NCI-H2107 treated with DMSO at 0.1 percent for 48 hours (cell line): ENCODE data around the gene DCAF17.
"Not testable (repeated sequence)": the region's sequence is repeated elsewhere in the genome, so short reads cannot be mapped to it uniquely, and the experiment has no call there.

Experiments
- DNase-seq: peaks from one replicate; lab custom pipeline; 2025; ENCODE audit not compliant: unreplicated experiment; lab: John Stamatoyannopoulos, UW

DCAF17 gene

DNA sequence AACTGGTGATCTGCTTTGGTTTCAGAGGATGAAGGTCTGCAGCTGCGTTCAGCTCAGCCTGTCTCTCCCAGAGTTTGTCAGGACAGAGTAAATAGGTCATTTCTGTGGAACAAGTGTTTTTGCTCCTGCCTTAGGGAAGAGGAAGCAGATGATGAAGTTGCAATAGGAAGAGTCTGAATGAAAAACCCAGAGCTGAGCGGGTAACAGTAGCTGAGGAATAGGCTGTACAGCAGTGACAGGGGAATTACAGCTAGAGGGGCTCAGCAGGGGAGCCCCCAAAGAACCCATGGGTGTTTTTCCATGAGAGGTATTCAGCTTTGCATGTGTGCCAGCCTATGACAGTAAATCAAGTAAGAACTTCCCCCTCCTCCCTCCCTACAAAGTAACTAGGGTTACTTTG, 78.0 kb downstream of the DCAF17 start:
- no peak for DNase-seq

- DNase-seq, result no peak
Measured at GRCh38 chr2:171512683-171513195, 78.7 kb downstream of the DCAF17 start.

GRCh38 chr2:171513719-171514160, 79.7 kb downstream of the DCAF17 start:
- no peak for DNase-seq

DNA sequence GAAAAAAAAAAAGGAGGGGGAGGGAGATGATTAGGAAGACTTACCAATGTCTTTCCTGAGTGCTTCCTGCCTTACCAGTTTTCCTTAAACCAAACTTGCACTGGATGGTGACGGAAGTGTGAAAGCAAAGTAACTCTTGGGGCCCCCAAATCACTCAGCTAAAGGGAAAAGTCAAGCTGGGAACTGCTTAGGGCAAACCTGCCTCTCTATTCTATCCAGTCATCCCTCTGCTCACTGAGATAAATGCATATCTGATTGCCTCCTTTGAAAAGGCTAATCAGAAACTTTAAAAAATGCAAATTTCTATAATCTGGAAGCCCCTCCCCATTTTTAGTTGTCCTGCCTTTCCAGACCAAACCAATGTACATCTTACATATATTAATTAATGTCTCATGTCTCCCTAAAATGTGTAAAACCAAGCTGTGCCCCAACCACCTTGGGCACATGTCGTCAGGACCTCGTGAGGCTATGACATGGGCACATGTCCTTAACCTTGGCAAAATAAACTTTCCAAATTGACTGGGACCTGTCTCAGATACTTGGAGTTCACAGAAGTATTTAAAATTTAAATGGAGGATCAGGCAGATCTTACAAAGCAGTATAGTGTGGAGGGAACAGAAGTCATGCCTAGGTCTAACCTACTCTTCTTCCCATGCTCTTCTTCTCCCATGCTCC, 81.0 kb downstream of the DCAF17 start:
- DNase-seq, result no peak

GRCh38 chr2:171515672-171516298, 81.8 kb downstream of the DCAF17 start:
- no peak for DNase-seq

- DNase-seq, result no peak
Measured at GRCh38 chr2:171516793-171517192, 82.8 kb downstream of the DCAF17 start.

DNA sequence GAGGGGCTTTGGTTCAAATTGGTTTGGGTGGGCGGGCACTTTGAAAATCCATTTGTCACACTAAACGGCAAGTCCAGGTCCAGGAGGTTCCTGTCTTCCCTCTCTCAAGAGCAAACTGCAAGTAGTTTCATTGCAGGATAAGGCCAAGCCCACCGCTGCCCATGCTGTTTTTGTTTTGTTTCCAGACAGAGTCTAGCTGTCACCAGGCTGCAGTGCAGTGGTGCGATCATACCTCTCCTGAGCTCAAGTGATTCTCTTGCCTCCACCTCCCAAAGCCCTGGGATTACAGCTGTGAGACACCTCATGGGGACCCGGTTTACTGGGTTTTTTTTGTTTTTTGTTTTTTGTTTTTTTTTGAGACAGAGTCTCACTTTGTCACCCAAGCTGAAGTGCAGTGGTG, 86.4 kb downstream of the DCAF17 start:
- DNase-seq, result no peak

DNA sequence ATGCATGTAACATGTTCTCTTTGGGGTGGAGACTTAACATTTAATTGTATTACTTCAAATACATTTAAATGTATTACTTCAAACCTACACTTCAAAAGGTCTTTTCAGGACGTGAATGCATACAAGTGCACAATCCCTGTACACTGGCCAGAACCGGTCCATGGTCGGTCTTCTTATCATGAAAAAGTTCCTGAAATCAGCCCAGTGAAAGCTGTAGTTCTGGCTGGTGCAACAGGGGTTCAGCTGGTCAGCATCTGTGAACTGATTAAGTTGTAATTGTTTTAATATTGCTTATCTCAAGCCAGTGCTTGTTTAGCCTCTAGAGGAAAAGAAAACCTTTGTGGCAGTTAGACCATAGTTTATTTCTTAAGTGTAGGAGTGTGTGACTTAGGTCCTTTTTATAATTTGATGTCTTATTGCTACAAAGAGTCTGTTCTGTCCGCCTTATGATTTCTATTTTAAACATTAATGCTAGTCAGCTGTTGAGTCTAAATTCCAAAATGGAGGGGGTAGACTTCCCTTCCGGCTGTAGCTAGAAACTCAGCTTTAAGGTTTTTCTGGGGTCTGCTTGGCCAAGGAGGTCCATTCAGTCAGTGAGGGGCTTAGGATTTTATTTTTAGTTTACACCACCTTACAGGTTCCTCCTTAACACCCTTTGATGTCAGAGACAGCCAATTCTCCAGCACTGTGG, 87.5 kb downstream of the DCAF17 start:
- no peak for DNase-seq

GRCh38 chr2:171522052-171522787, 88.2 kb downstream of the DCAF17 start, which contains the start of gene CYBRD1:
Gene CYBRD1, plus strand, starts transcription at chr2:171522474. Its CDS starts 72 bp downstream, at chr2:171522546.
- DNase-seq, result no peak

- no peak for DNase-seq
Measured at GRCh38 chr2:171522788-171523087, 88.7 kb downstream of the DCAF17 start.

GRCh38 chr2:171523088-171524017, 89.3 kb downstream of the DCAF17 start:
- no peak for DNase-seq

GRCh38 chr2:171524018-171524401, 90.0 kb downstream of the DCAF17 start:
- no peak for DNase-seq

GRCh38 chr2:171529914-171530313, 95.9 kb downstream of the DCAF17 start:
- no peak for DNase-seq

DNA sequence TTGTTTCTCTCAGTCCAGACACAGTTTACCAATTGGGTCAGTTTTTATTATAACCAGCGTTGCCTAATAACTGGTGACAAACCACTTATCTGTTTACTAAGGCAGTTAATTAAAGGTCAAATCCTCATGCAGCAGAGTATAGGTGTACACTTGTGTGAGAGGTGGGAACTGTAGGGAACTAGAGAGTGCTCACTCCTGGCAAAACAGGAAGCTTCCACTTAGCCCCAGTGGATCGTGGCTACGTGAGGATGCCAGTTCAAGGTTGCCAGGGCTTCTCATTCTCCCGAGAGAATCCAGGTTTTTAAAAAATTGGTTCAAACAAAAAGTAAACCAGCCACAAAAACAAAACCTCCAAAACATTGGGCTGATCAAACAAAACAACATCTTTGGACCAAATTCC, 96.4 kb downstream of the DCAF17 start:
- no peak for DNase-seq

DNA sequence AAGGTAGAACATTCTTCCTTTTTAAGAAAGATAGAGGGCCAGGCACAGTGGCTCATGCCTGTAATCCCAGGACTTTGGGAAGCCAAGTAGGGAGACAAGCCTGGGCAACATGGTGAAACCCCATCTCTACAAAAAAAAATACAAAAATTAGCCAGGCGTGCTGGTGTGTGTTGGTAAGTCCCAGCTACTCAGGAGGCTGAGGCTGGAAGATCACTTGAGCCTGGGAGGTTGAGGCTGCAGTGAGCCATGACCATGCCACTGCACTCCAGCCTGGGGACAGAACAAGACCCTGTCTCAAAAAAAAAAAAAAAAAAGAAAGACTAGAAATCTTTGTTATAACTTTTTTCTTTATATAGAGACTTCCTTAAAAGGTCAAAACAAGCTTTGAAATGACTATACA, 96.8 kb downstream of the DCAF17 start:
- DNase-seq, result not testable (repeated sequence)

DNA sequence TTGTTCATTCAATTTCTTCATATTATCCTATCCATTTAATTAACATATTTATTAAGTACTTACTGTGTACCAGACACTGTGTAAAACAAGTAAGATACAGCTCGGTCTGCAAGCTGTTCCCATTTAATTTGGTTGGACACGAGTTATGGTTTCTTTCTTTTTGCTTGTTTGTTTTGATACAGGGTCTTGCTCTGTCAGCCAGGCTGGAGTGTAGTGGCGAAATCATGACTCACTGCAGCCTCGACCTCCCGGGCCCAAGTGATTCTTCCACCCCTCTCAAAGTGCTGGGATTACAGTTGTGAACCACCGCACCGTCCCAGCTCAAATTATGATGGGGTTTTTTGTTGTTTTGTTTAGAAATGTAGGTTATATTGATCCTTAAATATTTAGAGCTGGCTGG, 97.3 kb downstream of the DCAF17 start:
- no peak for DNase-seq

DNA sequence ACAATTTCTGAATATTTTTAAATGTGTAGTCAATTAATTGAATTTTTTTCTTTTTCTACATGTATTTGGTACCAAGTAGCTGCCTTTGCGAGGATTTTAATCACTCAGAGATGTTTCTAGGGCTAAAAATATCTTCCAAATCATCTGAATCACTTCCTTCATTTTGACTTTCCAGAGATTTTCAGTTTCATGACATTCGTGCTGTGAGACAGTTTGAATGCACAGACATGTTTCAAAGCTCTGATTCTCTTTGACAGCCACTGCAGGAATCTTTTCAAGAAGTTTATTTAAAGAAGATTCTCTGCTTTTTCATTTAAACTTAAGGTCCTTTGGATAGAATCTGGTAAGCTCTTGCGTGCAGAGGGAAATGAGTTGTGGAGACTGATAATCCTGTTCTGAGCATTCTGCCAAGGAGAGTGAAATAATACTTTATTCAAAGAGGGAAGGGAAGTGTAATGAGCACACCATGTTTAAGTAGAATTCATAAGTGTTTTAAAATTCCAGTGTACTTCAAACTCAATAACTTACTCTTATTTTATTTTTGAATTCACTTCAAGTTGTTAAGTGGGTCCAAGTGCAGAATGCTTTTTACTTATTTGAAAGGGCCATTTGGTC, 97.9 kb downstream of the DCAF17 start:
- DNase-seq, result no peak

DNA sequence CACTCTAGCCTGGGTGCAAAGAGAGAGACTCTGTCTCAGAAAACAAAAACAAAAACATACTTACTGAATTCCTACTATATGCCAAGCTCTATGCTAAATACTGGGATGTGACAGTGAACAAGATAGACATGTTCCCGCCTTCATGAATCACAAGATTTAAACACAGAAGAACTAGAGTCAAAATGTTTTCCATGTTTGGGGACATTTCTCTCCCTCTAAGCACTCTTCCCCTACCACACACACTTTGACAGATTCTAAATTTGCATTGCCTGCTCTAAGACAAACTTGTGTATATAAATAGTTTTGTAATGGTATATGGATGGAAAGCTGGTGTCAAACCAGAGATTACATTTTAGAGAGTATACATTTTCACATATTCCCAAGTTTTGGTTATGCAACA, 99.3 kb downstream of the DCAF17 start:
- DNase-seq, result no peak
